Measurements from ENCODE around the gene TIMM22.

DNA sequence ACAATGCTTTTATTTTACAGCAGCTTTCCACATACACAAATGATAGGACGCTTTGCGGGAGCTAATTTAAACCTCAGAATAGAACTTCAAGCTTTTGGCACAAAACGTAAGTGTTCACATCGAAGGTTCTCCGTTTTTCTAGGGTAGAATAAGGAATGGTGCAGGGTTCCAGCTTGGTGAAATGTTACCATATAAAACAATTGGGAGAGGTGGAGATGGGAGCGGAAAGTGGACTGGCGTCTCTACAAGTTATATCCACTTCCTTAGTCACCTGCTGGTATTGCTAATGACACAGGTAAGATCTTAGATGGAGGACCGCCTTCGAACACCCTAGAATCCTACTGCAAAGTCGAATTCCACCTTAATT is 15.7 kb upstream of the TIMM22 start:
- TF ChIP-seq CTCF (conservative IDR thresholded peaks at IDR 0.05; ENCODE audit: low read depth, low read length) (no peak), USF2 (IDR thresholded peaks at IDR 0.05; ENCODE audit: low read depth, low read length) (no peak), CHD1 (IDR thresholded peaks at IDR 0.05; ENCODE audit: low read depth, low read length) (no peak), POLR2A (IDR thresholded peaks at IDR 0.05; ENCODE audit: low read depth, low read length) (no peak), MXI1 (IDR thresholded peaks at IDR 0.05; ENCODE audit: borderline replicate concordance, low read depth, low read length) (no peak), FOS (IDR thresholded peaks at IDR 0.05; ENCODE audit: low read depth, low read length) (no peak), RCOR1 (IDR thresholded peaks at IDR 0.05; ENCODE audit: insufficient replicate concordance, low read length) (no peak), CEBPB (IDR thresholded peaks at IDR 0.05; ENCODE audit: low read depth, low read length) (no peak), RFX5 (IDR thresholded peaks at IDR 0.05; ENCODE audit: low read depth, low read length) (no peak), MAZ (IDR thresholded peaks at IDR 0.05; ENCODE audit: borderline replicate concordance, low read depth, low read length) (no peak)
